Stimulated activated naive CD8-positive, alpha-beta T cell treated with anti-CD3 and anti-CD28 coated beads, Interleukin-15, Interleukin-2, amounts not matched to agents 100 U/mL and 50 U/mL, for 24 hours (primary cell): Measurements from ENCODE around the gene CYP26A1.

Source experiments
- ATAC-seq: fragments of 150-1000 bp; cut with Tn5 transposase; one replicate; pipeline ENCODE4 v1.10.0; 2021
- DNase-seq: peaks from one replicate; pipeline ENCODE4 v3.0.0; 2021

CYP26A1 gene, protein sequence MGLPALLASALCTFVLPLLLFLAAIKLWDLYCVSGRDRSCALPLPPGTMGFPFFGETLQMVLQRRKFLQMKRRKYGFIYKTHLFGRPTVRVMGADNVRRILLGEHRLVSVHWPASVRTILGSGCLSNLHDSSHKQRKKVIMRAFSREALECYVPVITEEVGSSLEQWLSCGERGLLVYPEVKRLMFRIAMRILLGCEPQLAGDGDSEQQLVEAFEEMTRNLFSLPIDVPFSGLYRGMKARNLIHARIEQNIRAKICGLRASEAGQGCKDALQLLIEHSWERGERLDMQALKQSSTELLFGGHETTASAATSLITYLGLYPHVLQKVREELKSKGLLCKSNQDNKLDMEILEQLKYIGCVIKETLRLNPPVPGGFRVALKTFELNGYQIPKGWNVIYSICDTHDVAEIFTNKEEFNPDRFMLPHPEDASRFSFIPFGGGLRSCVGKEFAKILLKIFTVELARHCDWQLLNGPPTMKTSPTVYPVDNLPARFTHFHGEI

DNA sequence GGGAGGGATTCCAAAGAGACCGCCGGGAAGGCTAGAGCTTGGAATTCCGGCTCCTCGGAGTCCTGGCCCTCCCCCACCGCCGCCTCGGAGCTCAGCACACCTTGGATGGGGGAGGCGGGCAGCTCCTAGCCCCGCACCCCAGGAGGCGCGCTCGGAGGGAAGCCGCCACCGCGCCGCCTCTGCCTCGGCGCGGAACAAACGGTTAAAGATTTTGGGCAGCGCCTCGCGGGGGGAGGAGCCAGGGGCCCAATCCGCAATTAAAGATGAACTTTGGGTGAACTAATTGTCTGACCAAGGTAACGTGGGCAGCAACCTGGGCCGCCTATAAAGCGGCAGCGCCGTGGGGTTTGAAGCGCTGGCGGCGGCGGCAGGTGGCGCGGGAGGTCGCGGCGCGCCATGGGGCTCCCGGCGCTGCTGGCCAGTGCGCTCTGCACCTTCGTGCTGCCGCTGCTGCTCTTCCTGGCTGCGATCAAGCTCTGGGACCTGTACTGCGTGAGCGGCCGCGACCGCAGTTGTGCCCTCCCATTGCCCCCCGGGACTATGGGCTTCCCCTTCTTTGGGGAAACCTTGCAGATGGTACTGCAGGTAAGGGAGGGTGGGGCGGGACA lies at the start of gene CYP26A1:
TSS of gene CYP26A1 (plus strand) at position 355 of the 608 bp plus-strand sequence. CDS start at position 397, 42 bp downstream.
- ATAC-seq (no peak), DNase-seq (peak; percentile 18)

DNA sequence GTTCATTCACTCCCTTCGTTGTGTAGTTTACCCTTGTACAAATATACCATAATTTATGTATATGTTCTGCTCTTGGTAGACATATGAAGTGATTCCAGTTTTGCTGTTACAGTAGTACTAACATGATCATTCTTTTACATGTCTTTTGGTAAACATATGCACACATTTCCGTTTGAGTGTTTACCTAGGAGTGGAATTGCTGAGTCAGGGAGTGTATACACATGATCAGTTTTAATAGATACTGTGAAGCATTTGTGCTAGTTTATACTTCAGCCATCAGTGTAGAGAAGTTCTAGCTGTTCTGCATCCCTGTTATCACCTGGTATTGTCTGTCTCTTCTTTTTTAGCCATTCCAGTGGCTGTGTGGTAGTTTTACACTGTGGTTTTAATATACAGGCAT lies 47.6 kb upstream of the CYP26A1 start:
- ATAC-seq (no peak), DNase-seq (no peak)

DNA sequence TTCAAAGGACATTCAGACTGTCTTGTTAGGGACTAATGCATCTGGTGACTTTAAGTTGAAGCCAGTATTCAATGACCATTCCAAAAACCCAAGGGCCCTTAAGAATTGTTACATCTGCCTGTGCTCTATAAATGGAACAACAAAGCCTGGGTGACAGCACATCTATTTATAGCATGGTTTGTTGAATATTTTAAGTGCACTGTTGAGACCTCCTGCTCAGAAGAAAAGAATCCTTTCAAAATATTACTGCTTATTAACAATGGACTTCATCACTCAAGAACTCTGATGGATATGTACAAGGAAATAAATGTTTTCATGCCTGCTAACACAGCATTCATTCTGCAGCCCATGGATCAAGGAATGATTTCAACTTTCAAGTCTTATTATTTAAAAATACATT lies 46.2 kb upstream of the CYP26A1 start:
- no peak for ATAC-seq
- DNase-seq, result no peak

DNA sequence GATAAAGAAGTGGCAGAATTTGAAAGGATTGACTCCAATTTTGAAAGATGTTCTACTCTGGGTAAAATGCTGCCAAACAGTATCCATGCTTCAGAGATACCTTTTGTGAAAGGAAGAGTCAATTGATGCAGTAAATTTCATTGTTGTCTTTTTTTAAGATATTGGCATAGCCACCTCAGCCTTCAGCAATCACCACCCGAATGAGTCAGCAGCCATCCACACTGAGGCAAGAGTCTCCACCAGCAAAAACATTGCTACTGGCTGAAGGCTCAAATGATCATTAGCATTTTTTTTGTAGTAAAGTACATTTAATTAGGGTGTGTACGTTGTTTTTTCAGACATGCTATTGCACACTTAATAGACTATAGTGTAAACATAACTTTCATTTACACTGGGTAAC lies 44.8 kb upstream of the CYP26A1 start:
- DNase-seq (no peak), ATAC-seq (no peak)

DNA sequence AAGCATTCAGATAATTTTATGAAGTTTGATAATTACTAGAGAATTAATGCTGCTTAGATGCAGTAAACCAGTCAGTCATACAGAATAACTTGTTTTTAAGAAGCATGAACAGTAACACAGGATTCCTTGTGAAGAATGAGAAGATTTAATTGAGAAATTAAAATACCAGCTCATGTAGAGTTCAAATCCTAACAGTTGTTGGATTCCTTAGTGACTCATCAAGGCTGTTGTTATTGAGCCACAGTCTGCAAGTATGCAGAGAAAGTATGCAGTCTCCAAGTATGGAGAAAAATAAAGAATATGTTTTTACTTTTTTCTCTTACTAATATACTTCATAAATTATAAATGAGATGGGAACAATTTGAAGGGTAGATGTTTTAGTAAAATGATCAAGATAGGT lies 43.3 kb upstream of the CYP26A1 start:
- DNase-seq (no peak), ATAC-seq (no peak)

DNA sequence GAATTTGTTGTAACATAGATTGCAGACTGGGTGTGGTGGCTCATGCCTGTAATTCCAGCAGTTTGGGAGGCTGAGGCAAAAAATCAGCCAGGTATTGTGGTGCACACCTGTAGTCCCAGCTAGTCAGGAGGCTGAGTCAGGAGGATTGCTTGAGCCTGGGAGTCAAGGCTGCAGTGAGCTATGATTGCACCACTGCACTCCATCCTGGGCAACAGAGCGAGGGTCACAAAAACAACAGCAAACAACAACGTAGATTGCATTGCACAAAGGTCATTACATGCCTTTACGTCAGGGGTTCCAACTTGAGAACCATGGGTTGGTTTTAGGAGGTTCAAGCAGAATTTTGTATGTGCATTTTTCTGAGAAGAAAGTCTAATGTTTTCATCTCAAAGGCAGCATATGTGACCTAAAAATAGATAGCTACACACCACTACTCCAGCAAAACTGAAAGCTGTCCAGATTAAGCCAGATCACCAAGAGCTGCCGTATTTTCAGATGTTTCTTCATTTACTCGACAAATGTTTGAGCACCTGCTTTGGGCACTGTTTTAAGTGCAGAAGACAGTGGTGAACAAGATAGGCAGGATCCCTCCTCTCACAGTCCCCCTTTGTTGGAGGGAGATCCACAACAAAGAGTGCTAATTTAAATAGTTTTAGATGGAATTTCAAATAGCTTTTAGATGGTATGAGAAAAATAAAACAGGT lies 41.4 kb upstream of the CYP26A1 start:
- no peak for DNase-seq
- ATAC-seq, result no peak

DNA sequence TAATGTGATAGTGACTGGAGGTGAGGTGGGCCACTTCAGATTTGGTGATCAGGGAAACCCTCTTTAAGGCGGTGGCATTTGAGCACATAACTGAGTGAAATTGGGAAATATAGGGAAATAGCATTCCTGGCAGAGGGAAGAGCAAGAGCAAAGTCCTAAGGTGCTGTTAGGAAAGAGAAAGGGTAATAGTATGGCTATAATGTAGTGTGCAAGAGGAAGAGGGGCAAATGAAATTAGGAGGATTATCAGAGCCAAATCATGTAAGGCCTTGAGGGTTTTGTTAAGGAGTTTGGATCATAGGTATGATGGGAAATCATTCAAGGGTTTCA lies 40.9 kb upstream of the CYP26A1 start:
- no peak for ATAC-seq

DNA sequence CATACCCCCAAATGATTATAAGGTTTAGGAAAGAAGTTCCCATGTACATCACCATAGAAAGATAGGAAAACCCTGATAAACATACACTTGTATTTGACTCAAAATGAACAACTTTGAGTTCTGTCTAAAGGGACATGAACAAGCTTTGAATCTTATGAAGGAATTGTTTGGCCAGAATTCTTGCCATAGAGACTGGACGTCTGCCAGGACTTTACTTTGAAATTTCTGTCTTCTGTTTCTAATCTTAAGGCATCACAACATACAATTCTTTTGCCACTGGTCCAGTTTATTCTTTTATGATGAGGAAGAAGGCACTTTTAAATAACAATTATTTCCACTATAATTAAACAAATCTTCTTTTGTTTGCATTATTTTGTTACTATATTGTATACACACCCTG lies 39.3 kb upstream of the CYP26A1 start:
- DNase-seq, result no peak
- ATAC-seq, result no peak

More for the DNA sequence above, 40.9 kb upstream of the CYP26A1 start:
- DNase-seq, result no peak

DNA sequence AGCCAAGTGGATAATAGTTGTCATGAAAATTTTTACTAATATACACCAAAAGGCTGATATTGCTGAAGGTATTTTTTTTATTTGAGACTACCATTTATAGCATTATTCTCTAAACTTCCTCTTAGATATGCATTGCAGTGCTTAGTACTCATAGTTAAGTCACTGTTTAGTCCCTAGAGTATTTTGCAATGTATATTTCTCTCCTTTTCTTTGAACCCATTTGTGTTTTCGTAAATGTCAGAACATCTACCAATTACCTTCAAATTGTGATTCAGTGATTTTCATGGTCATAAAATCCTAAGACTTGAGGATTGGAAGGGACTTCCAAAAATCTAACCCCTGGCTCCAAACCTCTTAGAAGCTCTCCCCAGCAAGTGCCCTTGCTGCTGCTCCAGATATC lies 34.6 kb upstream of the CYP26A1 start:
- DNase-seq, result no peak
- no peak for ATAC-seq

DNA sequence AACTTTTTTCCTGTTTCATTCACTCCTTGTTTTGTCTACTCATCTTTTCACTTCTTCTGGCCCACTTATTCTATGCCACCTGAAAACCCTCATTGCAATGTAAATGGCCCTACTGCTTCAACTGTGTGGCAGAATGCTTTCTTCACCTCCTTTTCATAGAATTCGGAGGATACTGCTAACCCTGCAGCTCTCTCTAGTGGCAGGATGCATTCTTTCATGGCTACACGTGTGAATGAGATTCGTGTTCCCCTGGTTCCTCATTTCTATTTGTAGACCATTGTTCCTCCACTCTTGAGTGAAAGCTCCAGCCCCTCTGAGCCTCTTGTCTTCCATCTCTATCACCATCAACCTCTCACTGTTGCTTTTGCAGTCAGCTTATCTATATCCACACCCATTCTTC lies 34.0 kb upstream of the CYP26A1 start:
- ATAC-seq (no peak), DNase-seq (no peak)

DNA sequence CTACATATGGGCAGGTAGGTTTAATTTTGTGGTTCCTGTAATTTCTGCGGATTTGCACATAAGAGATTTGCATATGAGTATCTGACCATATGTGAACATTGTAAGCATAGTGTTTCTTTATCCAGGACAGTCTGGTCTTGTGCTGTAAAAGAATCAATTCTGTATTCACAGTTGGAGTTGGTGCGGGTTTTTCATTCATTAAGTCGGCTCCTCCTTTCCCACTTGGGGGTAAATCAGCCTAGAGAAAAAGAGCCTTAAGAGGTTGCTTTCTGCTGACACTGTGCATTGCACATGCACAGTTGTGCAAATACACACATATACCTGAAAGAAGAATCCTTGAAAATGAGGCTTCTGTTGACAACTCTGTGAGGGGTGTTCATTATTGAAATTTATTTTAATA lies 19.2 kb upstream of the CYP26A1 start:
- DNase-seq, result no peak
- ATAC-seq, result no peak

DNA sequence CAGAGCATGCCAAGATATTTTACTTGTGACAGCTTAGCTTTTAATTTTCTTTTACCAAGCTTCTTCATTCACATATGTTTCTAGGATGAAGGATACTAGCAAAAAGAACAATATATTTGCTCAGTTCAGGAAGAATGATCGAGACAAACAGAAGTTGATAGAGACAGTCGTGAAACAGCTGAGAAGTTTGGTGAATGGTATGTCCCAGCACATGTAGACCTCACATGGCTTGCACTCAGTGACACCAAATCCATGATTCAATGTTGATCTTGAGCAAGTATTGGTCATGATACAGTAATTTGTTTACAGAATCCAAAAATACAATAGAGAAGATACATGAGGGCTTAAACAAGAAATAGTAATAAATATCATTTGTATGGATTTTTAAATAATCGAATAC lies 15.6 kb upstream of the CYP26A1 start:
- no peak for ATAC-seq
- no peak for DNase-seq

DNA sequence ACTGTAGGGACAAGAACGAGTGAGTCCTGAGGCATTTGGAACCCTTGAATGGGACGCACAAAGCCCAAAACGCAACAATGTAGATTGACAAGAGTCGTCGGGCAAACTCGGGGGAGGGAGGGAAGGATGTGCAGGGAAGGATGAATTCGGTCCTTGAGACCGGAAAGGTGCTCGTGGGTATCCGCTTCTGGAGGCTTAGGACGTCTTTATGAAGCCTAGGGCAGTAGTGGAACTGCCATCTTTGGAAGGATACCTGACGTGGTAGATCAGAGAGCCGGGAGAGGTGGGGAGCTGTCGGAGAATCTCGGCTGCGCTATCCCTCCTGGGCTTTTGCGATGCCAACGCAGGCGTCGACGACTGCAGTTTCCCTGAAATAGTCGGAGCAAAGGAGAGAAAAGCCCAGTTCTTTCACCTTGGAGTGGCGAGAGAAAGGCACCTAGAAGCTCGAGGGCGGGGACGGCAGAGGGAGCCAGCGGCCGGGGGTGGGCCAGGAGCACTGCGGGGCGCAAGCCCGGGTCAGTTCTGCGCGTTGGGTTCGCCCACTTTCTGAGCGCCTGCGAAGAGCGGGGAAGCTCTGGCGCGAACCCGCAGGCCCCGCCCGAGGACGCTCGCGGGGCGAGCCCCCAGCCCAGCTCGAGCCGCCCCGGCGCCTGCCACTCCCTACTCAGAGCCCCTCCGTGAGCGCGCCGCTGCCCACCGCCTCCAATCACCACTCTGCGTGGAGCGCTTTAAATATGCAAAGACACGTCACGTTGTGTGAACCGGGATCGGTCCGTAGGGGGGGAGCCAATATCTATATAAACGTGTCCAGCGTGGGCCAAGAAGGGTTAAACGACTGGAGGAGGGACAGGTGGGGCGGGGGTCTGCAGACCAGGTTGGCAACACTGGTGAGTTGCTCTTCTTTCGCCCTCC lies 13.5 kb upstream of the CYP26A1 start, which contains the start of gene CYP26C1:
TSS of gene CYP26C1 (plus strand) at position 824 of the 912 bp plus-strand sequence. CDS start 466 bp downstream, outside the sequence.
- no peak for DNase-seq
- ATAC-seq, result no peak

DNA sequence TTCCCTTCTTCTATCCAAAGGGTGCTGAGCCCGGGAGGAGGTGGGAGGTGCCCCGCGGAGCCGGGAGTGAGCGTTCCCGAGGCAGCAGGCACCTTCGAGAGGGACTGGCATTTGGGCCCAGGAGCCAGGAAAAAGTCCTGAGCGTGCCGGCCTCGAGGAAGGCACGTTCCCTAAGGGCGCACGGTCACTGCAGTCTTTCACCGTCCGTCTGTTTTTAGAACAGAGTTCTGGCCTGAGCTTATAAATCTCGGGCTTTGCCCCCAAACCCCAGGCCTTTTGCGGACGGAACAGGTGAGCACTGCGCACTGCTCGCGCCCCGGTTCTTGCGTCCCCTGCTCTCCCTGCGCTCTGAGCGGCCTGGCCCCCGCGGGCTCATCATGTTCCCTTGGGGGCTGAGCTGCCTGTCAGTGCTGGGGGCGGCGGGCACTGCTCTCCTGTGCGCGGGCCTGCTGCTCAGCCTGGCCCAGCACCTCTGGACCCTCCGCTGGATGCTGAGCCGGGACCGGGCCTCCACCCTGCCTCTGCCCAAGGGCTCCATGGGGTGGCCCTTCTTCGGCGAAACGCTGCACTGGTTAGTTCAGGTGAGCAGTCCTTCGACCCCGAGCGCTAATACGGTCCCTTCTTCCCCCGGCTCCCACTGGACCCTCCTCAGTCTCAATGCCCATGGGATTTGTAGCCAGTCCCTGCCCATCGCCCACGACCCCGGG lies 12.7 kb upstream of the CYP26A1 start:
- ATAC-seq (no peak), DNase-seq (no peak)

DNA sequence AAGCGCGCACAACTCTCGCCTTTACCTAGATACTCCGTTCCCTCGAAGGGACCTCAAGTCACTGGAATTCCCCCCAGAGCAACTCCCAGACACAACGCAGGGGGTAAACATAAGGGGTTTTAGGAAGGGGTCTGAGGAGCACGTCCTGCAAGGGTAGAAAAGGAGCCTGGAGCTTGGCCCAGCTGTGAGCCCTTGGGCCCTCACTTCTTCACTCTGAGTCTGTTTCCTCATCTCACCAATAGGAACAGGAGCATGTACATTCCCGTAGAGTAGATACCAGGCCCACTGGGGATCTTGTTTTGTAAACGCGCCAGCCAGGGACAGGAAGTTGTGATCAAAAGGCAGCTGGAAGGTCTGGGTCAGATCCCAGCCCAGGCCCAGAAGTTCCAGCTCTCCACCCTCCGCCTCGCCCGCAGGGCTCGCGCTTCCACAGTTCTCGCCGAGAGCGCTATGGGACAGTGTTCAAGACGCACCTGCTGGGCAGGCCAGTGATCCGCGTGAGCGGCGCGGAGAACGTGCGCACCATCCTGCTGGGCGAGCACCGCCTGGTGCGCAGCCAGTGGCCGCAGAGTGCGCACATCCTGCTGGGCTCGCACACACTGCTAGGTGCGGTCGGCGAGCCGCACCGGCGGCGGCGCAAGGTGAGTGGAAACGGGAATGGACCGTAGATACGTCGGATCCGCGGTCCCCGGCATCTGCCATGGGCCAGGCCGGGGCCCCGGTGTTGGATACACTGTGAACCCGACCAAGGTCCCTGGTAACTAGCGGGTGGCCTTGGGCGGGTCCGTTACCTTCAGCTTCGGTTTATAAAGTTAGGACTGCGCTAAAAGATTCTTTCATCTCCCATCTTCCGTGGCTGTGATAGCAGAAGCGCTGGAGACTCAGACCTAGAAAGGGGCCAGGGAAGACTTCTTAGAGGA lies 11.8 kb upstream of the CYP26A1 start:
- ATAC-seq (no peak), DNase-seq (no peak)

DNA sequence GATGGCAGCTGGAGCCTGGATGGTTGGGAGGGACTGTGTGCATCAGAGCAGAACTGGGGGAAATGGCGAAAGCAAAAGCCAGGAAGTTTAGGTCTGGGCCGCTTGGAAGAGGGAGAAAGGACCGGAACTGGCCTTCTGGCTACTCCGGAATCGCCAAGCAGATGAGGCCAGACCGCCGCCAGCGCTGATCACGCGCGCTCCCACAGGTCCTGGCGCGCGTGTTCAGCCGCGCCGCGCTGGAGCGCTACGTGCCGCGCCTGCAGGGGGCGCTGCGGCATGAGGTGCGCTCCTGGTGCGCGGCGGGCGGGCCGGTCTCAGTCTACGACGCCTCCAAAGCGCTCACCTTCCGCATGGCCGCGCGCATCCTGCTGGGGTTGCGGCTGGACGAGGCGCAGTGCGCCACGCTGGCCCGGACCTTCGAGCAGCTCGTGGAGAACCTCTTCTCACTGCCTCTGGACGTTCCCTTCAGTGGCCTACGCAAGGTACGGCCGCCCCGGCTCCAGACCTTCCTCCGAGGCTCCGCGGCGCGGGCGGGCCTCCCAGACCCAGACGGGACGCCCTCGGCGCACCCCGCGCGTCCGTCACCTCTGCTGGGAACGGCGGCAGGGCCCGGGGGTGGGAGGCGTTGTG lies 11.1 kb upstream of the CYP26A1 start:
- peak; percentile 74 for ATAC-seq
- DNase-seq, result peak; percentile 66

DNA sequence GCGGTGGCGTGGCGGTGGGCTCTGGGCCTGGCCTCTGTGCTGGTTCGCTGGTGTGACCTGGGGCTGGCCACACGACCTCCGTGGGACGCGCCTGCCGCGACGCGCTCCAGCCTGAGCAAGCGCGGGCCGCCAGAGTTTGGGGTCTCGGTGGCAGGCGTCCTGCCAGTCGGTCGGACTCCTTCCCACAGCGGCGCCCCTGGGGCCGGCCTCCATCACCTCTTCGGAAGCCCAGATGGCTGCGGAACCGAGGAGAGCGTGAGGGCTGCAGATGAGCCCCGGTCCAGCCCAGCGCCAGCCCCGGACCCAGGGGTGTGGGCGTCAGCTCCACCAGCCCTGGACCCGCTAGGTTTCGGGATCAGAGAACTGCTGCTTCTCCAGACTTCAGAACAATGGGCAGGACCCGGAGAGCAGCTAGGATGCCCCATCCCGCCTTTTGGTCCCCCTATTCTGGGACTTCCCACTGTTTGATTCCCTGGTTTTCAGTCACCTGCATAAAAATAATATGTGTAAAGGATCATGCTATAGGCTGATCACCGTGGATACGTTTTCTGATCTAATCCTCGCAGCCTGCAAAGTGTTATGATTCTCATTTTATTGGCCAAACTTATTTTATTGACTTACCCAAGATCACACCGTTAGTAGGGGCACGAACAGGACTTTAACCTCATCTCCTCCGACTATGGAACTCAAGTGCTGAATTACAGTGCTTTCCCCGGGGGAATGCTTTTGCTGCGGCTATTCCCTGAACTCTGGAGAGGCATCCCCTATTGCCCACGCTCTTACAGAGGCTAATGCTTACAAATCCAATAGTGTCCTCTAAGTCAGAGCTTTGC lies 10.3 kb upstream of the CYP26A1 start:
- DNase-seq, result no peak
- no peak for ATAC-seq

DNA sequence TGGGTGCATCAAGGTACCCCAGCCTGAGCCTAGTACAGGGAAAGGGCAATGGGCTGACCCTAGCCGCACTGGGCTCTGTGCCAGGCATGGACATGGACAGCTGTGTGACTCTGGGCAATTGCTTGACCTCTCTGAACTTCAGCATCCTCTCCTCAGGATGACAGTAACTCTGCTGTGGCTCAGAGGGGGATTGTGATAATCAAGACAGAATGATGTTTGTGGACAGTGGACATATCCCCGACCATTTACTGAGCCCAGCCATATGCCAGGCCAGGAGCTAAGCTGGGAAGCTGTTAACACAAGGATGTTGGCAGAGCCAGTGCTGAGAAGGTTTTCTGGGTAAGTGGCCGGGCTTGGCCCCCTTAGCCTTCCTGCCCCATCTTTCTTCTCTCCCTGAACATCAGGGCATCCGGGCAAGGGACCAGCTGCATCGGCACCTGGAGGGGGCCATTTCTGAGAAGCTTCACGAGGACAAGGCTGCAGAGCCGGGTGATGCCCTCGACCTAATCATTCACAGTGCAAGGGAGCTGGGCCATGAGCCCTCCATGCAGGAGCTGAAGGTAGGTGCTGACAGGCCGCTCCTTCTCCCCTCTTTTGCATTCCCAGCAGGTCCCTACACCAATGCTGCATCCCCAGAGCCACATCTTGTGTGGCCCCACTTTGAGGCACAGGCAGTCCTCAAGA lies 9.6 kb upstream of the CYP26A1 start:
- DNase-seq, result no peak
- no peak for ATAC-seq
